SK-N-SH treated with all-trans-retinoic acid at 6 μM for 48 hours (cell line): ENCODE data around the gene RPS6KC1.
"Not testable (repeated sequence)": the region's sequence is repeated elsewhere in the genome, so short reads cannot be mapped to it uniquely, and the experiment has no call there.

Experiments used
- ATAC-seq: fragments of 200-7000 bp; cut with Tn5 transposase; 3 replicates; pipeline ENCODE4 v1.9.1; 2020; ENCODE audit warnings: mild to moderate bottlenecking, moderate library complexity
- BACH2 ChIP-seq: fragments of 250-450 bp; sonication (Bioruptor Pico); IDR thresholded peaks from 2 replicates; pipeline ENCODE4 v1.9.0; 2021; ENCODE audit warnings: mild to moderate bottlenecking, borderline replicate concordance
- CSDC2 ChIP-seq: fragments of 250-450 bp; sonication (Bioruptor Pico); IDR thresholded peaks from 2 replicates; pipeline ENCODE4 v1.5.0; 2020; ENCODE audit warnings: mild to moderate bottlenecking, moderate library complexity
- CSRNP3 ChIP-seq: fragments of 250-450 bp; sonication (Bioruptor Pico); IDR thresholded peaks from 2 replicates; pipeline ENCODE4 v1.5.1; 2021; ENCODE audit warnings: mild to moderate bottlenecking, moderate library complexity
- ESRRG ChIP-seq: fragments of 250-450 bp; sonication (Bioruptor Pico); IDR thresholded peaks from 2 replicates; pipeline ENCODE4 v1.6.1; 2021; ENCODE audit warnings: mild to moderate bottlenecking
- GLIS3 ChIP-seq: fragments of 250-450 bp; sonication (Bioruptor Pico); IDR thresholded peaks from 2 replicates; pipeline ENCODE4 v1.5.0; 2020; ENCODE audit warnings: mild to moderate bottlenecking, moderate library complexity
- ISL1 ChIP-seq: fragments of 250-450 bp; sonication (Bioruptor Pico); IDR thresholded peaks from 2 replicates; pipeline ENCODE4 v2.1.2; 2022; ENCODE audit warnings: mild to moderate bottlenecking, moderate library complexity
- OSR1 ChIP-seq: fragments of 250-450 bp; sonication (Bioruptor Pico); IDR thresholded peaks from 2 replicates; pipeline ENCODE4 v1.8.0; 2022; ENCODE audit warnings: moderate library complexity, mild to moderate bottlenecking, inconsistent platforms
- PATZ1 ChIP-seq: fragments of 250-450 bp; sonication (Bioruptor Pico); IDR thresholded peaks from 2 replicates; pipeline ENCODE4 v1.8.0; 2020; ENCODE audit warnings: mild to moderate bottlenecking, moderate library complexity, borderline replicate concordance
- PPARA ChIP-seq: fragments of 250-450 bp; sonication (Bioruptor Pico); IDR thresholded peaks from 2 replicates; pipeline ENCODE4 v1.5.0; 2020; ENCODE audit warnings: mild to moderate bottlenecking, borderline replicate concordance
- RARB ChIP-seq: fragments of 250-450 bp; sonication (Bioruptor Pico); IDR thresholded peaks from 2 replicates; pipeline ENCODE4 v1.8.0; 2021; ENCODE audit warnings: mild to moderate bottlenecking, moderate library complexity
- SNAI2 ChIP-seq: fragments of 250-450 bp; sonication (Bioruptor Pico); IDR thresholded peaks from 2 replicates; pipeline ENCODE4 v1.5.0; 2020; ENCODE audit warnings: mild to moderate bottlenecking, moderate library complexity
- TCF4 ChIP-seq: fragments of 250-450 bp; sonication (Bioruptor Pico); IDR thresholded peaks from 2 replicates; pipeline ENCODE4 v1.8.0; 2021; ENCODE audit warnings: mild to moderate bottlenecking, moderate library complexity, borderline replicate concordance
- TOX ChIP-seq: fragments of 250-450 bp; sonication (Bioruptor Pico); IDR thresholded peaks from 2 replicates; pipeline ENCODE4 v1.8.0; 2021; ENCODE audit warnings: mild to moderate bottlenecking, moderate library complexity, borderline replicate concordance
- TSHZ2 ChIP-seq: fragments of 250-450 bp; sonication (Bioruptor Pico); IDR thresholded peaks from 2 replicates; pipeline ENCODE4 v1.5.0; 2020; ENCODE audit warnings: mild to moderate bottlenecking, moderate library complexity
- ZC3H10 ChIP-seq: fragments of 250-450 bp; sonication (Bioruptor Pico); IDR thresholded peaks from 2 replicates; pipeline ENCODE4 v1.5.1; 2021; ENCODE audit warnings: mild to moderate bottlenecking, moderate library complexity
- ZFP3 ChIP-seq: fragments of 250-450 bp; sonication (Bioruptor Pico); IDR thresholded peaks from 2 replicates; pipeline ENCODE4 v1.5.0; 2020; ENCODE audit warnings: mild to moderate bottlenecking, moderate library complexity
- ZFP30 ChIP-seq: fragments of 450-650 bp; formaldehyde crosslinking; IDR thresholded peaks from 2 replicates; pipeline ENCODE4 v1.5.0; 2022; ENCODE audit warnings: mild to moderate bottlenecking, moderate library complexity
- ZNF565 ChIP-seq: fragments of 450-650 bp; formaldehyde crosslinking; conservative IDR thresholded peaks from 2 replicates; pipeline ENCODE4 v1.5.0; 2020; ENCODE audit warnings: low read depth, mild to moderate bottlenecking, moderate library complexity
- ZNF70 ChIP-seq: fragments of 450-650 bp; formaldehyde crosslinking; IDR thresholded peaks from 2 replicates; pipeline ENCODE4 v1.5.0; 2020; ENCODE audit warnings: mild to moderate bottlenecking, moderate library complexity
- ZNF8 ChIP-seq: fragments of 450-650 bp; formaldehyde crosslinking; IDR thresholded peaks from 2 replicates; pipeline ENCODE4 v1.5.0; 2020; ENCODE audit warnings: mild to moderate bottlenecking, moderate library complexity

The RPS6KC1 gene

GRCh38 chr1:213095467-213095866, 44.4 kb downstream of the RPS6KC1 start:
- no peak for TF ChIP-seq RARB (CRISPR knock-in tag)
- no peak for TF ChIP-seq BACH2 (CRISPR knock-in tag)
- TF ChIP-seq ZC3H10 (CRISPR knock-in tag) = no peak
- TF ChIP-seq ZNF70 (CRISPR knock-in tag) = no peak
- no peak for TF ChIP-seq CSDC2 (CRISPR knock-in tag)
- no peak for TF ChIP-seq TSHZ2
- no peak for ATAC-seq

GRCh38 chr1:213099682-213100399, 48.8 kb downstream of the RPS6KC1 start:
- no peak for ATAC-seq
- no peak for TF ChIP-seq CSRNP3 (CRISPR knock-in tag)
- no peak for TF ChIP-seq BACH2 (CRISPR knock-in tag)
- TF ChIP-seq TCF4 (CRISPR knock-in tag) = no peak
- no peak for TF ChIP-seq RARB (CRISPR knock-in tag)
- TF ChIP-seq OSR1 (CRISPR knock-in tag) = no peak
- TF ChIP-seq SNAI2 (CRISPR knock-in tag) = no peak
- TF ChIP-seq ESRRG (CRISPR knock-in tag) = no peak
- TF ChIP-seq PPARA (CRISPR knock-in tag) = no peak
- no peak for TF ChIP-seq ZFP3 (CRISPR knock-in tag)
- no peak for TF ChIP-seq CSDC2 (CRISPR knock-in tag)
- no peak for TF ChIP-seq ZNF565

- TF ChIP-seq ZNF8 = peak; percentile 23; the same call in 1 of the 2 replicates
- ATAC-seq = not testable (repeated sequence)
Observed at GRCh38 chr1:213100565-213100964, 49.5 kb downstream of the RPS6KC1 start.

GRCh38 chr1:213103377-213104306, 52.6 kb downstream of the RPS6KC1 start:
- no peak for TF ChIP-seq ZNF8
- TF ChIP-seq ESRRG (CRISPR knock-in tag) = no peak
- no peak for TF ChIP-seq CSRNP3 (CRISPR knock-in tag)
- no peak for TF ChIP-seq PATZ1 (CRISPR knock-in tag)
- no peak for TF ChIP-seq ZFP3 (CRISPR knock-in tag)
- no peak for TF ChIP-seq CSDC2 (CRISPR knock-in tag)
- no peak for TF ChIP-seq TSHZ2
- no peak for TF ChIP-seq SNAI2 (CRISPR knock-in tag)
- TF ChIP-seq OSR1 (CRISPR knock-in tag) = no peak
- no peak for TF ChIP-seq ZC3H10 (CRISPR knock-in tag)
- no peak for TF ChIP-seq TOX (CRISPR knock-in tag)
- no peak for TF ChIP-seq GLIS3
- TF ChIP-seq ISL1 (CRISPR knock-in tag) = no peak
- TF ChIP-seq ZFP30 (CRISPR knock-in tag) = no peak
- no peak for TF ChIP-seq BACH2 (CRISPR knock-in tag)
- ATAC-seq = no peak
